HepG2 (cell line): Measurements from ENCODE around the gene CLASP1. TPM values are rescaled to one million over a fixed set of nuclear protein-coding genes. Genes with fewer than 3 reads are reported as not detected.

ENCODE experiments used
- EEA1 ChIP-seq: sonication (generic); formaldehyde crosslinking; IDR thresholded peaks from 2 replicates; pipeline ENCODE4 v1.5.1; 2020; ENCODE audit warnings: mild to moderate bottlenecking, missing genetic modification reagents, borderline replicate concordance
- KIAA2018 ChIP-seq: sonication (generic); formaldehyde crosslinking; IDR thresholded peaks from 2 replicates; pipeline ENCODE4 v1.5.0; 2020; ENCODE audit warnings: mild to moderate bottlenecking, missing genetic modification reagents, borderline replicate concordance
- KLF16 ChIP-seq, 2 experiments: sonication (generic) in 1 of 2; formaldehyde crosslinking in 1 of 2; IDR thresholded peaks; 2 replicates each; pipeline versions ENCODE4 v1.6.1 to v1.8.0; 2016 to 2023; ENCODE audit warnings: missing genetic modification reagents in 2 of 2, missing compliant biosample characterization in 1 of 2
- MEF2D ChIP-seq: sonication (generic); formaldehyde crosslinking; IDR thresholded peaks from 2 replicates; pipeline ENCODE4 v1.5.1; 2020; ENCODE audit warnings: mild to moderate bottlenecking, missing genetic modification reagents
- MZF1 ChIP-seq: sonication (generic); formaldehyde crosslinking; IDR thresholded peaks from 2 replicates; pipeline ENCODE4 v1.8.1; 2023; ENCODE audit warnings: mild to moderate bottlenecking, missing genetic modification reagents, borderline replicate concordance
- PAXIP1 ChIP-seq: sonication (generic); formaldehyde crosslinking; conservative IDR thresholded peaks from 2 replicates; pipeline ENCODE4 v1.4.0; 2020; ENCODE audit warnings: mild to moderate bottlenecking, missing genetic modification reagents, moderate library complexity
- SETDB1 ChIP-seq: sonication (generic); formaldehyde crosslinking; IDR thresholded peaks from 2 replicates; pipeline ENCODE4 v1.5.1; 2020; ENCODE audit warnings: missing genetic modification reagents, mild to moderate bottlenecking, borderline replicate concordance
- SIX4 ChIP-seq: sonication (generic); formaldehyde crosslinking; IDR thresholded peaks from 2 replicates; pipeline ENCODE4 v1.4.0; 2020; ENCODE audit warnings: missing genetic modification reagents
- UBTF ChIP-seq: sonication (generic); formaldehyde crosslinking; IDR thresholded peaks from 2 replicates; pipeline ENCODE4 v1.4.0; 2020; ENCODE audit warnings: mild to moderate bottlenecking, missing genetic modification reagents
- ZBTB26 ChIP-seq: IDR thresholded peaks from 2 replicates; pipeline ENCODE4 v1.6.1; 2016; ENCODE audit warnings: missing compliant biosample characterization, missing genetic modification reagents, borderline replicate concordance
- ZNF547 ChIP-seq: sonication (generic); formaldehyde crosslinking; IDR thresholded peaks from 2 replicates; pipeline ENCODE4 v1.5.1; 2020; ENCODE audit warnings: mild to moderate bottlenecking, missing genetic modification reagents
- ZNF552 ChIP-seq: sonication (generic); formaldehyde crosslinking; IDR thresholded peaks from 2 replicates; pipeline ENCODE4 v1.9.0; 2022; ENCODE audit warnings: missing genetic modification reagents, mild to moderate bottlenecking, borderline replicate concordance
- ZNF569 ChIP-seq: sonication (generic); formaldehyde crosslinking; IDR thresholded peaks from 2 replicates; pipeline ENCODE4 v1.5.0; 2020; ENCODE audit warnings: mild to moderate bottlenecking, missing genetic modification reagents, moderate library complexity, borderline replicate concordance
- ZNF746 ChIP-seq: sonication (generic); formaldehyde crosslinking; IDR thresholded peaks from 2 replicates; pipeline ENCODE4 v1.8.0; 2022; ENCODE audit warnings: mild to moderate bottlenecking, missing genetic modification reagents
- polyA plus RNA-seq, 8 experiments: library from polyadenylated mRNA; depleted of rRNA in 3 of 8; stranded (reverse) in 7 of 8; unstranded in 1 of 8; fragments of >200 nt; fragmentation: Illumina TruSeq in 4 of 8; extraction: Trizol in 4 of 8; gene quantifications; 2 replicates each; pipeline versions ENCODE4 v1.2.1 to v1.2.3, GENCODE V29; 2011 to 2016; ENCODE audit warnings: low read depth in 4 of 8, missing spikeins in 1 of 8, mixed read lengths in 1 of 8; ENCODE audit not compliant: insufficient read depth in 1 of 8
- total RNA-seq, 5 experiments: library from RNA; depleted of rRNA; stranded (reverse); fragments of >200 nt; fragmentation: Illumina TruSeq; extraction: Trizol; gene quantifications; 2 replicates each; pipeline ENCODE4 v1.2.3, GENCODE V29; 2016; ENCODE audit warnings: low read depth in 1 of 5

CLASP1 gene
- total and polyA plus RNA-seq, 2 of the 13 experiments (the other 11 are each of a cell fraction or from before 2014, with no cell fraction given), result 11.7 to 47.9 TPM

GRCh38 chr2:121659933-121660332 lies 10.7 kb upstream of the CLASP1 start (continued):
- no peak for TF ChIP-seq EEA1
- no peak for TF ChIP-seq KIAA2018 (CRISPR knock-in tag)
- no peak for TF ChIP-seq ZNF569 (CRISPR knock-in tag)
- no peak for TF ChIP-seq SETDB1 (CRISPR knock-in tag)
- no peak for TF ChIP-seq ZNF746
- TF ChIP-seq PAXIP1 (CRISPR knock-in tag), result peak; percentile 85
- TF ChIP-seq SIX4 (CRISPR knock-in tag), result no peak
- TF ChIP-seq ZNF552 (CRISPR knock-in tag), result no peak
- 0 out of 4 replicates have a peak, but pooled peaks of 1 of the 2 experiments have one; percentile 27 for TF ChIP-seq KLF16 (CRISPR knock-in tag; IDR thresholded peaks at IDR 0.05)
- TF ChIP-seq ZNF547, result no peak
- no peak for TF ChIP-seq MZF1
- TF ChIP-seq ZBTB26 (CRISPR knock-in tag), result peak; percentile 99
- peak; percentile 74; the same call in 1 of the 2 replicates for TF ChIP-seq MEF2D (CRISPR knock-in tag)
- no peak for TF ChIP-seq UBTF
